ENCODE results near the gene ASXL1.
A peak's percentile ranks its signal among the peaks of the same experiment; 100 is the strongest.

Gene ASXL1

DNA sequence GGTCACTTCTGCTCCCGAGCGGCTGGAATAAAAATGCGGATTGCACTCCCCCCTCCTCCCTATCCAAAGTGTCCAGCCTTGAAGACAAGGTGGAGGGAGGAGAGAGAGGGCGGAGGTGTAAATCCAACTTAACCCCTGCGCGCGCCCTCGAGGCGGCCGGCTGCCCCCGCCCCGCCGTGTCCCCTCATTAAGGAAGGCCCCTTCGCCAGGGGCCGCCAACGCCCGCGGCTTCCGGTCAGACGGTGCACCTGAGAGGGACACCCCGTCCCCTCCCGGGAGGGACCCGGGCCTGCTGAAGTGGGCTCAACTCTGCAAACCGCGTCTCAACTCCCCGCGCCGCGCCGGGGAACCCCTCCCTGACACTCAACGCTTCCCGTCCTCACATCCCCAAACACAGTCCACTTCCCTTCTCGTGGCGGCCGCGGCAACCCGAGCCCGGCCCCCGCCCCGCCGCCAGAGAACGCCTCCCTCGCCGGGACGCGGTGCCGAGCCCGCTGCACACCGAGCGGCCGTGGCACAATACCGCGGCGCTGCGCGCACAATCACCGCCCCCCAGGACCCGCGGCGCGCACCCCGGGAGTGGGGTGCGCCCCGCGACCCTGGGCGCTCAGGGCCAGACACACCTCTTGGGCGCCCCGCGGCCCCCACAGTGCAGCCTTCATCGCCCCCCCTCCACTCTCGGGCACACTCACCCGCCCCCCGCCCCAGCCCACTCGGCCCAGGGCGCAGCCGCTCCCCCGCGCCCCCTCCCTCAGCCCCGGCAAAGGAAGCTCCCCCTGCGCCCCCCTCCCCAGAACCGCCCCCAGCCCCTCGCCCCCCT lies 124.5 kb downstream of the ASXL1 start:
- DNase-seq, result no peak

DNA sequence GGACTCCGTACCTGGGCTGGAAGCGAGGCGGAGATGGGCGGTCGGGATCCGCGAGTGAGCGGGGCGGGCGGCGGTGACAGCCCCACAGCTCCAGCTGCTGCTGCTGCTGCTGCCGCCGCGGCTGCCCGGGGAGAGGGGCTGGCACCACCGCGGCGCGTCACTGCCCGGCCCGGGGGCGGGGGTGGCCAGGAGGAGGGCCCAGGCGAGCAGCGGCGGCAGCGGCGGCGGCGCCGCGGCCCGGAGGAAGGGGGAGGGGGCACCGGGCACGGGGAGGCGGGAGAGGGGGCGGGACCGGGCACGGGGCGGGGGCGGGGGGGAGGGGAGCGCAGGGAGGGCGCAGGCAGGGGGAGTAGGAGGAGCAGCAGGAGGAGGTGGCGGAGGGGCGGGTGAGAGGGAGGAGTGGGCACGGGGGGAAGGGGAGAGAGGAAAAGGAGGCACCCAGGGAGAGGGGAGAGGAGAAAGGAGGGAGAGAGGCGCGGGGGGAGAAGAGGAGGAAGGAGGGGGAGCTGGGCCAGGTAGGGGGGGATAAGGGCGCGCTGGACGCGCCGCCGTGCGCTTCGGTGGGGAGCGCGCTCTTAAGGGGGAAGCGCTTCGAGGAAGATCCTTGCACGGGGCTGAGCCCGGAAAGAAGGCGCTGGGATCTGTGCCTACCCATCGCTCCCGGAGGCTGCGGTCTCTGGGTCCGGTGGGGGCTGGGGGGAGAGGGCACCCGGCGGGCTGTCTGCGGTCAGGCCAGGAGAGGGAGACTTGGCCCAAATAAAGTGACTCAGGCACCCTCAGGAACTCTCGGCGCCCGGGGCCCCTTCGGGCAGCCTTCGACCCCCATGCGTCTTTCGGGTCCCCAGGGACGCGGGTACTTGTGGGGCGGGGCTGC lies 125.5 kb downstream of the ASXL1 start:
- peak; percentile 74 to 76 for DNase-seq

DNA sequence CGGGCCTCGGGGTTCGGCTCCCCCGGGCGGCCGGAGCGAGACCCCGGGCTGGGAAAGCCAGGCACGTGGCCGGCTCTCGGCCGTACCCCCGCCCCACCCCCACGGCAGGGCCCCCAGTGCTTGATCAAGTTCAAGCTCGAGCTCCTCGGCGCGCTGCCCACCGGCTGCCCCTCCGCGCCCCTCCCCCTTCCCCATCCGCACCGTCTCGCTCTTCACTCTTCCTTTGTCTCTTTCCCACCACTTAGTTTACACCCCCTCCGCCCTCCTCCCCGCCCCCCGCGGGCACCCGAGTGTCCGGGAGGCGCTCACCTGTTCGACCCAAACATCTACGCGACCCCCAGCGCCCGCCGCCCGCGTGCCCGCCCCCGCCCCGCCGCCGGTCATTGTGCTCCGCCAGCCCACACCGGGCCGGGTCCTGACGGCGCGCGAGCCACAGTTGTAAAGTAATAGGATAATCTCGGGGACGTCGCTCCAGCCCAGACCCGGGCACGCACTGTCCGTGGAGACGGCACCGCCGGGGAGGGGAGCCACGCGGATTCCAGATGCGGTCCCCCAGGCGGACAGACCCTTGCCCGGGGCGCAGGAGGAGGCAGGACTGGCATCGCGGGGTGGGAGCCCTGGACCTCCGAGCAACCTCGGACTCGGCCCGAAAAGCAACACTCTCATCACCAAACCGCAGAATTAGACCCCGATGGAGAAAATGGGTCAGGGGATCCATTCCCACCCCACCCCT lies 126.3 kb downstream of the ASXL1 start:
- DNase-seq, result peak; percentile 47 to 56

DNA sequence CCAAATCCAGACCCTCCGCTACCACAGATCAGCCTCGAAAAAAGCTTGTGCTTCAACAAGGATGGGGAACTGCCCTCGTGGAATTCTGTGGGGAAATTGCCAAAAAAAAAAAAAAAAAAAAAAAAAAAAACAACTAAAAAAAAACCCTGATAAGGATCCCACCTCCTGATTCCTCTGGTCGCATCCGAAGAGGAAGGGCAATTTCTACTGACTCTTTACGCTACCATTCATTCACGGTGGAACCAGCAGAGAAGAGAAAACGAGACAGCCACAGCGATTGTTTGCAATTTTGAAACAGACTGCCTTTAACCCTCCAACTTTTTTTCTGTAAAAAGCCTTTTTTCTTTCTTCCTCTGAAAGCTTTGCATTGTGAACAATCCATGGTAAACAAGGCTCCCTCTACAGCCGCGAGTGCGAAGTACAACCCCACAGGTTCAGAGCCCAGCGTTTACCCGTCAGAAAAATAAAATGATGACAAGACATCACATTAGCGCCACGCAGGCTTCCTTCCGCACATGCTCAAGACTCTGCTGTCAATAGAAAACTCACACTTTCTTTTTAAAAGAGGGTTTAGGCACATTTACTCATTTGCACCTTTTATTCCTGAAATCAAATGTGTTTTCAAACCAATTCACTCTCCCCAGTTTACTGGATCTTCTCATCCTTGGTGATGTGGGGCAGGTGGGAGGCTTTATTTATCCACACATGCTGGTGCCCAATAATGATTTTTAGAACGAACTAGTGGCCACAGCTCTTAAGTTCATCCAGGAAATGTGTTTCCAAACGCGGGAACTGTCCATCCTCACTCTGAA lies 127.0 kb downstream of the ASXL1 start:
- peak; percentile 63 to 74 for DNase-seq

DNA sequence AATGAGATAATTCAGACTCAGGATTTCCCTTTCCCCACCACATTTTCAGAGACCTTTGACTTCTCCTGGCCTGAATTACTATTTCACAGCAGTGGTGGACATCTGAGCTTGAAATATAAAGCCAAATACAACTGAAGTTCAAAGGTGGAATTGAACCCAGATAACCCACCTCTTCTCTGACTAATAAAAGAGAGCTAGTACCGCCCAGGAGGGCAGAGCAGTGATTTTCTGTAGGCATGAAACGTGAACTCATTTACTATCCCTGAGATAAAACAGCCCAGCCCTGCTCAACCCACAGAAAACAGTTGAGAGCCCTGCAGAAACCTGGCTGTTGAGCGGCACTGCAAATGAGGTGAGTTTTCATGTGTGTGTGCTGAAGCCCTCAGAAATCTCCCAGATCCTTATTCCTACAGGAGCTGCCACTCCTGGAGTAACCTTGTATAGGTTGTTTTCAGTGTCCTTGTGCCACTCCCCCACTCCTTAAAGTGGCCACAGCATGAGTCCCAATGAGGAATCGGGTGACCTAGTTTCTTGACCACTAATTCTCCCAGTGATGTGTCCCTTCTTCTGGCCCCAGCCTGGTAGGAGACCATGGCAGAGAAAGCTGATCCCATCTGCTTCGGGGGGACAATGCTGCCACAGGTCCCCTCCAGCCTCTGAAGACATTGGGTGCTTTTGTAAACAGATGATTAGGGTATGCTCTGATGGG lies 127.8 kb downstream of the ASXL1 start:
- DNase-seq, result no peak

DNA sequence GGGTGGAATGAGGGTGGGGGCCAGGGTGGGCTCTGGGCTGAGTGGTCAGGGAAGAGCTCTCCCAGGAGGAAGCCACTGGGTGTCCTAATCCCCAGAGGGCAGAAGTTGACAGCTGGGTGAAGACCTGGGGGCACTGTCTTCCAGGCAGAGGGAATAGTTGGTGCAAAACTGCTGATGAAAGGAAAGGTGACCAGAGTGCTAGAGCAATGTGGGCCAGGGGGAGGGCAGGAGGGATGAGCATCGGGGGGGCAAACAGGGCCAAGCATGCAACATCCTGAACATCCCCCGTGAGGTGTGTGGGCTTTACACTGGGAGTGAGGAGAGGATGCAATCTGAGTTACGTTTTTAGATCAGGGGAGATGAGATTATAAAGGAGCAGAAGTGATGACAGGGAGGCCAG lies 129.2 kb downstream of the ASXL1 start:
- no peak for DNase-seq

DNA sequence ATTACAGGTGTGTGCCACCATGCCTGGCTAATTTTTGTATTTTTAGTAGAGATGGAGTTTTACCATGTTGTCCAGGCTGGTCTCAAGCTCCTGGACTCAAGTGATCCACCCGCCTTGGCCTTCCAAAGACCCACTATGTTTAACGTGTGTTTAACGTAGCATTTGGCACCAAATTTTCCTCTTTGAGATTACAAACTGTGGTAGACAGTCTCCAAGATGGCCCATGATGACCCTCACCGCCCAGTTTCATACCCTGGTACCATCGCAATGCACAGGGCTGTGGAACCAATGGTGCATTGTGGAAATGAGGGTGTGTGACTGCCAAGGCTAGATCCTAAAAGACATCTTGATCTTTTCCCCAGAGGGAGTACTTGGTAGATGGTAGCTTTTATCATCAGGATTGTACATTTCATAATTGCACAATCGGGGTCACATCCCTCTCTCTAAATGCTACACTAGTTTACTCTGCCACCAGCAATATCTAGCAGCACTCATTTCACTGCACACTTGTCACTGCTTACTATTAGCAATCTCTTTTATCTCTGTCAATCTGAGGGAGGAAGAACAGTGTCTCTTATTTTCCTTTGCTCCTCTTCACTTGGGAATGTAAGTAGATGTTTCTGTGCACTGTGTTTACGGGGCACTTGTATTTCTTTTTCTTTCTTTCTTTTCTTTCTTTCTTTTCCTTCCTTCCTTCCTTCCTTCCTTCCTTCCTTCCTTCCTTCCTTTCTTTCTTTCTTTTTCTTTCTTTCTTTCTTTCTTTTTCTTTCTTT lies 130.1 kb downstream of the ASXL1 start:
- DNase-seq, result no peak
